ENCODE measurements around the gene DDX41. TPM values are rescaled to one million over a fixed set of nuclear protein-coding genes. Genes with fewer than 3 reads are reported as not detected.
A peak's percentile ranks its signal among the peaks of the same experiment; 100 is the strongest.
"Not testable (repeated sequence)": the region's sequence is repeated elsewhere in the genome, so short reads cannot be mapped to it uniquely, and the experiment has no call there.

The DDX41 gene
- total RNA-seq (10 to 100 TPM; 24.3 to 47.4 (median 39.4) TPM), polyA plus RNA-seq (10 to 100 TPM; 68.3 to 88.1 TPM)

GRCh38 chr5:177516601-177517568 is at the start of gene DDX41:
DDX41 (minus strand) TSS chr5:177516961; CDS start chr5:177516945, 16 bp downstream.
- peaks cover 0 to 28% (median 15%) of the 10 kb centered on the region in 3 donors for H3K36me3 ChIP-seq

GRCh38 chr5:177565046-177565445 is 48.3 kb upstream of the DDX41 start:
- Histone ChIP-seq H3K36me3 (no peaks in the 10 kb centered on the region), H3K4me1 (no peaks in the 10 kb centered on the region), H3K27me3 (no peaks in the 10 kb centered on the region), H3K27ac (no peak overlapping the region), H3K4me3 (no peak overlapping the region), H3K9me3 (no peaks in the 10 kb centered on the region)
- FAIRE-seq (no peak), DNase-seq (no peak), ATAC-seq (no peak)
- intact Hi-C loops (cut with DNase I): no loop called here
- 78 to 84% methylated on average over 8 of the region's 8 CpGs for WGBS, 2 donors
- no peak for TF ChIP-seq CTCF (IDR thresholded peaks at IDR 0.05)

More at GRCh38 chr5:177516601-177517568, at the start of gene DDX41:
- TF ChIP-seq CTCF (IDR thresholded peaks at IDR 0.05): no peak
- H3K4me1 ChIP-seq: peaks cover 0 to 11% (median 4%) of the 10 kb centered on the region in 3 donors
- DNase-seq (peak; percentile 96 to 99 (median 97)), ATAC-seq (peak; percentile 92 to 96 (median 95)), FAIRE-seq (peak; percentile 96)
- intact Hi-C loops (cut with DNase I): no loop called here
- WGBS, 2 donors: 0% methylated on average over 95 to 96 of the region's 96 CpGs
- no peaks in the 10 kb centered on the region for H3K9me3 ChIP-seq
- H3K27me3 ChIP-seq: no peaks in the 10 kb centered on the region
- peak within 1 kb of the TSS; percentile 65 to 98 (median 81) for H3K4me3 ChIP-seq
- H3K27ac ChIP-seq: peak within 1 kb of the TSS; percentile 50 to 79 (median 68)

- 49 to 51% methylated on average over 8 of the region's 8 CpGs for WGBS, 2 donors
- H3K4me1 ChIP-seq; intact Hi-C loops (cut with DNase I); H3K9me3 ChIP-seq; ATAC-seq; H3K27me3 ChIP-seq; H3K4me3 ChIP-seq; FAIRE-seq; DNase-seq; H3K27ac ChIP-seq; H3K36me3 ChIP-seq: not testable (repeated sequence)
Observed at GRCh38 chr5:177559446-177559941, 42.7 kb upstream of the DDX41 start.

- Histone ChIP-seq H3K36me3 (no peaks in the 10 kb centered on the region), H3K4me3 (no peak overlapping the region), H3K4me1 (peaks cover 0 to 4% (median 0%) of the 10 kb centered on the region in 3 donors), H3K9me3 (no peaks in the 10 kb centered on the region), H3K27ac (no peak overlapping the region), H3K27me3 (no peaks in the 10 kb centered on the region)
- TF ChIP-seq CTCF (IDR thresholded peaks at IDR 0.05): no peak
- 85 to 89% methylated on average over 5 of the region's 5 CpGs for WGBS, 2 donors
- intact Hi-C loops (cut with DNase I): no loop called here
- DNase-seq (no peak), FAIRE-seq (no peak), ATAC-seq (no peak)
Observed at GRCh38 chr5:177557796-177558195, 41.0 kb upstream of the DDX41 start.

- ATAC-seq (no peak), FAIRE-seq (no peak)
Observed at GRCh38 chr5:177557041-177557647, 40.4 kb upstream of the DDX41 start.

More at GRCh38 chr5:177557041-177557647, 40.4 kb upstream of the DDX41 start:
- no peak overlapping the region for H3K27ac ChIP-seq
- no peaks in the 10 kb centered on the region for H3K9me3 ChIP-seq
- no peak for TF ChIP-seq CTCF (IDR thresholded peaks at IDR 0.05)
- H3K4me3 ChIP-seq: no peak overlapping the region
- no peaks in the 10 kb centered on the region for H3K27me3 ChIP-seq
- H3K4me1 ChIP-seq: peaks cover 0 to 9% (median 0%) of the 10 kb centered on the region in 3 donors
- H3K36me3 ChIP-seq: no peaks in the 10 kb centered on the region
- 73 to 76% methylated on average over 4 of the region's 4 CpGs for WGBS, 2 donors
- no peak for DNase-seq
- intact Hi-C loops (cut with DNase I): no loop called here

Measured in pancreas (tissue), 10 donors.